GM12878 (cell line): Measurements from ENCODE around the gene TTL. TPM values are rescaled to one million over a fixed set of nuclear protein-coding genes. Genes with fewer than 3 reads are reported as not detected.
"Not testable (repeated sequence)": the region's sequence is repeated elsewhere in the genome, so short reads cannot be mapped to it uniquely, and the experiment has no call there.

Experiments used
- ATAC-seq: fragments of 200-7000 bp; cut with Tn5 transposase; 3 replicates; pipeline ENCODE4 v1.9.1; 2020; ENCODE audit warnings: mild to moderate bottlenecking, moderate library complexity
- BruUV-seq: library from RNA; stranded (reverse); fragments of 400-500 nt; replicated peaks from 2 replicates; lab custom pipeline; 2021; lab: Mats Ljungman, UMichigan
- CTCF ChIA-PET: fragments of 300-600 bp; sonication (Branson Sonifier 250); formaldehyde crosslinking; extraction: SDS; loops from one replicate; lab custom pipeline; 2021; ENCODE audit warnings: inconsistent platforms; lab: Yijun Ruan, JAX
- POLR2A ChIA-PET: fragments of 350-600 bp; formaldehyde crosslinking; extraction: SDS; loops from one replicate; lab custom pipeline; 2021; ENCODE audit warnings: inconsistent platforms; lab: Charles Lee
- RAD21 ChIA-PET: fragments of 300-600 bp; sonication (Branson Sonifier 250); formaldehyde crosslinking; loops from one replicate; lab custom pipeline; 2023; ENCODE audit warnings: antibody characterized with exemption; ENCODE audit not compliant: unreplicated experiment; lab: Charles Lee
- SMC1A ChIA-PET: fragments of 300-600 bp; sonication (Branson Sonifier 250); formaldehyde crosslinking; loops from one replicate; lab custom pipeline; 2023; ENCODE audit not compliant: unreplicated experiment, uncharacterized antibody; lab: Charles Lee
- DNase-seq: peaks from one replicate; pipeline ENCODE4 v3.0.0-alpha.2; 2011; ENCODE audit warnings: low read depth, low spot score
- FAIRE-seq: peaks from 3 replicates; lab custom pipeline; 2011; peaks lifted over from hg19 to GRCh38; lab: Jason Lieb, UNC
- H2AFZ ChIP-seq: 2 replicates; pipeline ENCODE4 v1.6.0; 2011; ENCODE audit warnings: low read depth, low read length, control low read depth; ENCODE audit not compliant: control insufficient read depth
- H3K27ac ChIP-seq: 2 replicates; pipeline ENCODE4 v1.5.1; 2011; ENCODE audit warnings: control low read depth; ENCODE audit not compliant: control insufficient read depth, insufficient read depth
- H3K27me3 ChIP-seq, 2 experiments: replicated peaks in 1 of 2; 2 replicates each; pipeline versions ENCODE4 v1.6.0 to v1.6.1; 2011; ENCODE audit warnings: low read length in 1 of 2; ENCODE audit not compliant: control insufficient read depth in 2 of 2, insufficient read depth in 2 of 2
- H3K36me3 ChIP-seq, 2 experiments: 2 replicates each; pipeline ENCODE4 v1.5.1; 2011; ENCODE audit warnings: low read length in 1 of 2; ENCODE audit not compliant: control insufficient read depth in 2 of 2, insufficient read depth in 2 of 2
- H3K4me1 ChIP-seq: 2 replicates; pipeline ENCODE4 v1.6.1; 2011; ENCODE audit warnings: mild to moderate bottlenecking, low read length, moderate library complexity, mixed read lengths; ENCODE audit not compliant: control insufficient read depth, insufficient read depth
- H3K4me2 ChIP-seq: 2 replicates; pipeline ENCODE4 v1.6.0; 2011; ENCODE audit warnings: control low read depth; ENCODE audit not compliant: control insufficient read depth, insufficient read depth
- H3K4me3 ChIP-seq: fragments of 200-600 bp; sonication (generic); 2 replicates; pipeline ENCODE4 v1.5.1; 2016
- H3K79me2 ChIP-seq: 2 replicates; pipeline ENCODE4 v1.6.0; 2011; ENCODE audit warnings: low read length; ENCODE audit not compliant: control insufficient read depth, insufficient read depth
- H3K9ac ChIP-seq: 2 replicates; pipeline ENCODE4 v1.8.0; 2011; ENCODE audit warnings: low read length, control low read depth, mixed read lengths; ENCODE audit not compliant: control insufficient read depth, insufficient read depth
- H3K9me3 ChIP-seq: replicated peaks from 3 replicates; pipeline ENCODE4 v1.5.1; 2011; ENCODE audit warnings: mild to moderate bottlenecking, low read length; ENCODE audit not compliant: control insufficient read depth, insufficient read depth
- H4K20me1 ChIP-seq: 2 replicates; pipeline ENCODE4 v1.6.0; 2011; ENCODE audit not compliant: control insufficient read depth, insufficient read depth
- BACH1 ChIP-seq: fragments of 450-650 bp; IDR thresholded peaks from 2 replicates; pipeline ENCODE4 v1.6.1; 2017; ENCODE audit warnings: mild to moderate bottlenecking, borderline replicate concordance
- CHD2 ChIP-seq: IDR thresholded peaks from 2 replicates; pipeline ENCODE4 v1.6.1; 2011; ENCODE audit warnings: low read depth, low read length, improper control_type of control experiment, borderline replicate concordance
- KLF5 ChIP-seq: fragments of 450-650 bp; IDR thresholded peaks from 2 replicates; pipeline ENCODE4 v1.6.1; 2014; ENCODE audit warnings: mild to moderate bottlenecking; ENCODE audit not compliant: partially characterized antibody
- NRF1 ChIP-seq: conservative IDR thresholded peaks from 2 replicates; pipeline ENCODE4 v1.6.1; 2011; ENCODE audit warnings: mild to moderate bottlenecking, low read depth, low read length, improper control_type of control experiment
- SMARCA5 ChIP-seq: fragments of 450-650 bp; IDR thresholded peaks from 2 replicates; pipeline ENCODE4 v1.6.1; 2017; ENCODE audit warnings: mild to moderate bottlenecking
- WGBS: methylation state at CpG from one replicate; pipeline ENCODE4 v1.1.6; 2016; ENCODE audit warnings: low lambda C conversion rate; ENCODE audit not compliant: insufficient replicate concordance, insufficient coverage; ENCODE audit errors: missing lambda C conversion rate; 5-methylcytosine and 5-hydroxymethylcytosine counted together
- in situ Hi-C: fragments of 300-500 bp; cut with MboI; formaldehyde crosslinking; loops from 9 replicates; pipeline ENCODE4 v1.14.3; 2018; ENCODE audit warnings: mixed read lengths
- intact Hi-C: fragments of 100-400 bp; cut with micrococcal nuclease; formaldehyde crosslinking; loops from one replicate; pipeline ENCODE4 v1.14.2; 2022; ENCODE audit not compliant: unreplicated experiment
- polyA plus RNA-seq, 11 experiments: library from polyadenylated mRNA; depleted of rRNA in 4 of 11; unstranded in 6 of 11; stranded (reverse) in 5 of 11; fragments of >200 nt; fragmentation: Nextera tagmentation in 4 of 11; fragmentation: Illumina TruSeq in 1 of 11; extraction: Ambion mirVana in 4 of 11; extraction: Trizol in 1 of 11; gene quantifications; 1 replicate in 1 of 11; 2 replicates in 10 of 11; pipeline versions ENCODE4 v1.2.1 to v1.2.3, GENCODE V29; 2011 to 2016; ENCODE audit warnings: inconsistent platforms in 2 of 11, missing spikeins in 2 of 11, low read depth in 1 of 11
- total RNA-seq, 4 experiments: library from RNA; depleted of rRNA in 3 of 4; stranded (reverse); fragments of >200 nt in 3 of 4; fragmentation: Illumina TruSeq in 1 of 4; extraction: Trizol in 1 of 4; gene quantifications; 2 replicates each; pipeline versions ENCODE4 v1.2.1 to v1.2.3, GENCODE V29; 2013 to 2021
- TF ChIP-seq, protein P1 (sequence below): fragments of 150-350 bp; IDR thresholded peaks from 2 replicates; pipeline ENCODE4 v1.6.1; 2014; ENCODE audit warnings: mild to moderate bottlenecking, low read depth, low read length

TTL gene
- total and polyA plus RNA-seq, 10 of the 15 experiments (the other 5 are each of a cell fraction or from before 2014, with no cell fraction given), result 3.9 to 27.1 (median 16.1) TPM

DNA sequence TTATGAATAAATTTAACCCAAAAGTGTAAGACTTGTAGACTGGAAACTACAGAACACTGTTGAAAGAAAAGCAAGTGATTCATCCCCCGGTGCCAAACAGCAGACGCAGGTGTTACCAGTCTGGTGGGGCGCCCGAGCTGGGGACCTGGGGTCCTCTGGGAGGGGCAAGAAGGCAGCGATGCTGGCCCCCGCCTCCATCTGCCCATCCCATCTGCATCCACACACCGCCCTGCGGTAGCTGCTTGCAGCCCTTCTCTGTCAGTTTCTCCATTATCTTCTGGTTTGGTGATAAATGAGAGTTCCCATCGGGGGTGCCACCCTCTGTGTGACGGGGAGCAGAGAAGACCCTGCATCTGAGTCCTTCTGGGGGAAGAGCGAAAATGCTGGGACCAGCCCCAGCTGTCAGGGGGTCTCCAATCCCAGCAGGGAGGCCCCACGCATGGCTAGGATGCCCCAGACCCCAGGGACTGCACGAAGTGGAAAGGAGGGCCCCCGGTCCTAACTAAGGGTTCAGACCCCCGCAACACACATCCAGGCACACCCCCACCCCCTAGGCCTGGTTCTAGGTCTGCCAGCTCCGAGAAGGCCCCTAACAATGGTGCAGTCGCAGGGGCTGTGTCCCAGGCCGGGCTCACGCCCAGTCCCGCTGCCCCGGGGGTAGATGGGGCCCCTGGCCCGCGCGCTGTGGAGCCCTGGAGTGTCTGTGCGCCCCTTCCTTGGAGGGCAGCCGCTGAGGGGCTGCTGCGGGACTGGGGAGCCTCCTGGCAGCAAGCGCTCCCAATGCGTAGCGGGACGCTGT lies 47.8 kb upstream of the TTL start:
- intact Hi-C loops, result loop anchor here (5.0 to 10.0 kb wide), 3 partner anchors 157 to 549 kb away; partner anchors contain the start of genes ANAPC1, ZC3H6 and ZC3H8
- TF ChIP-seq, protein P1, sequence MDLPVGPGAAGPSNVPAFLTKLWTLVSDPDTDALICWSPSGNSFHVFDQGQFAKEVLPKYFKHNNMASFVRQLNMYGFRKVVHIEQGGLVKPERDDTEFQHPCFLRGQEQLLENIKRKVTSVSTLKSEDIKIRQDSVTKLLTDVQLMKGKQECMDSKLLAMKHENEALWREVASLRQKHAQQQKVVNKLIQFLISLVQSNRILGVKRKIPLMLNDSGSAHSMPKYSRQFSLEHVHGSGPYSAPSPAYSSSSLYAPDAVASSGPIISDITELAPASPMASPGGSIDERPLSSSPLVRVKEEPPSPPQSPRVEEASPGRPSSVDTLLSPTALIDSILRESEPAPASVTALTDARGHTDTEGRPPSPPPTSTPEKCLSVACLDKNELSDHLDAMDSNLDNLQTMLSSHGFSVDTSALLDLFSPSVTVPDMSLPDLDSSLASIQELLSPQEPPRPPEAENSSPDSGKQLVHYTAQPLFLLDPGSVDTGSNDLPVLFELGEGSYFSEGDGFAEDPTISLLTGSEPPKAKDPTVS, result no peak
- no peak for TF ChIP-seq CHD2
- no peak for TF ChIP-seq NRF1
- TF ChIP-seq BACH1, result no peak
- no peak for TF ChIP-seq KLF5
- TF ChIP-seq SMARCA5, result no peak
- Histone ChIP-seq H4K20me1 (no peaks in the 10 kb centered on the region), H3K27ac (no peak overlapping the region), H3K4me2 (no peak overlapping the region), H3K9ac (no peak overlapping the region), H3K79me2 (no peaks in the 10 kb centered on the region; the same call in none of the 2 replicates), H3K4me1 (no peaks in the 10 kb centered on the region), H3K36me3 (no peaks in the 10 kb centered on the region), H2AFZ (no peak overlapping the region), H3K4me3 (no peak overlapping the region), H3K9me3 (no peaks in the 10 kb centered on the region), H3K27me3 (no peaks in the 10 kb centered on the region)
- ATAC-seq, result no peak
- no TSS peak for BruUV-seq
- POLR2A ChIA-PET, result no interaction called here
- in situ Hi-C loops, result no loop called here
- RAD21 ChIA-PET, result interaction anchor here (1.0 kb wide), 1 partner anchor 174 kb away, joined by 10 read pairs; no protein-coding TSS in a partner anchor
- no peak for FAIRE-seq
- DNase-seq, result no peak
- CTCF ChIA-PET, result interaction anchor here (1.5 to 1.6 kb wide), 3 partner anchors 174 to 547 kb away, joined by 4 to 8 read pairs (median 7); no protein-coding TSS in a partner anchor
- SMC1A ChIA-PET, result interaction anchor here (1.0 kb wide), 1 partner anchor 174 kb away, joined by 4 read pairs; no protein-coding TSS in a partner anchor
- WGBS, result 63% methylated on average over 31 of the region's 31 CpGs

- RAD21 ChIA-PET, H3K9ac ChIP-seq, H4K20me1 ChIP-seq, H3K36me3 ChIP-seq, H3K4me3 ChIP-seq, SMC1A ChIA-PET, in situ Hi-C loops, H3K9me3 ChIP-seq, ATAC-seq, H3K79me2 ChIP-seq, BruUV-seq, H3K27me3 ChIP-seq, H2AFZ ChIP-seq, H3K27ac ChIP-seq, H3K4me1 ChIP-seq, FAIRE-seq, H3K4me2 ChIP-seq, DNase-seq: not testable (repeated sequence)
- ChIA-PET CTCF (interaction anchor here (0.5 kb wide), 1 partner anchor 564 kb away, joined by 3 read pairs; no protein-coding TSS in a partner anchor), POLR2A (interaction anchor here (0.5 kb wide), 1 partner anchor 45 kb away, joined by 4 read pairs; no protein-coding TSS in a partner anchor)
- intact Hi-C loops, result loop anchor here (5.0 to 10.0 kb wide), 3 partner anchors 158 to 550 kb away; partner anchors contain the start of genes ANAPC1, ZC3H6 and ZC3H8
- 55% methylated on average over 17 of the region's 33 CpGs for WGBS
Observed at GRCh38 chr2:112434890-112435715, 46.9 kb upstream of the TTL start.
